GM12864 (cell line): ENCODE data around the gene CSF2.

Source experiments
- DNase-seq: peaks from one replicate; pipeline ENCODE4 v3.0.0-alpha.2; 2011; ENCODE audit warnings: low read depth
- H3K4me3 ChIP-seq: 2 replicates; pipeline ENCODE4 v1.5.1; 2011; ENCODE audit warnings: mild to moderate bottlenecking, low read depth, low read length, control low read depth
- CTCF ChIP-seq: IDR thresholded peaks from 2 replicates; pipeline ENCODE4 v1.5.1; 2011; ENCODE audit warnings: low read depth, mild to moderate bottlenecking, moderate library complexity, low read length, control low read depth, inconsistent platforms; ENCODE audit errors: missing control alignments

CSF2 gene

GRCh38 chr5:132073231-132074013 is at the start of gene CSF2:
CSF2 (plus strand) TSS chr5:132073789; CDS start chr5:132073824, 35 bp downstream.
- no peak for DNase-seq
- no peak within 1 kb of the TSS for H3K4me3 ChIP-seq
- no peak for TF ChIP-seq CTCF

- H3K4me3 ChIP-seq = no peak overlapping the region
- TF ChIP-seq CTCF = no peak
- DNase-seq = no peak
Measured at GRCh38 chr5:132024117-132024435, 49.5 kb upstream of the CSF2 start.

DNA sequence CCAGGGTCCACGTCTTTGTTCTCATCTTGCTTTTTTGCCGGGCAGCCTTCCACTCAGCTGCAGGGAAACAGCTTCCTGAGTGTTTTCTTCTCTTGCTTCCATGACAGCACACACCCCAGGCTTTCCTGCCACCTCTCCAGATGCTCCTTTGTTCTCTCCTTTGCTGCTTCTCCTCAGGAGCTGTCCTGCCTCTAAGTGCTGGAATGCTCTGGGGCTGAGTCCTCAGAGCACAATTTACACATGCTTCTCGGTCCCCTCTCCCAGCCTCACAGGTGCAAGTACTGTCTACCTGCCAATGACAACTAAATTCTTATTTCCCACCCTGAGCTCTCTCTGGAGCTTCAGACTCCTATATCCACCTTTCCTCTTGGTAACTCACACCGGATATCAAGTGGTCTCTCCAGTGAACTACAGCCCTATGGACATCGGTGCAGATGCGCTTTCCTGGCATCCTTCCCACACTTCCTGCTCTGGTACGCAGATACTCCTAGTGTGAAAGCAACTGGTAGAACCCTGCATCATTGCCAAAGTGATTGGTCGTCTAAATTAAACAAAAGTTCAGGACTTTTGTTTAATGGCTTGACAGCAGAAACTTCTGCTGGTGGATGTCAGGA is 48.7 kb upstream of the CSF2 start:
- TF ChIP-seq CTCF = no peak

GRCh38 chr5:132025403-132025971 is 48.1 kb upstream of the CSF2 start:
- H3K4me3 ChIP-seq = no peak overlapping the region
- DNase-seq = no peak
- TF ChIP-seq CTCF = no peak

More for the DNA sequence above, 48.7 kb upstream of the CSF2 start:
- no peak for DNase-seq
- H3K4me3 ChIP-seq = no peak overlapping the region

DNA sequence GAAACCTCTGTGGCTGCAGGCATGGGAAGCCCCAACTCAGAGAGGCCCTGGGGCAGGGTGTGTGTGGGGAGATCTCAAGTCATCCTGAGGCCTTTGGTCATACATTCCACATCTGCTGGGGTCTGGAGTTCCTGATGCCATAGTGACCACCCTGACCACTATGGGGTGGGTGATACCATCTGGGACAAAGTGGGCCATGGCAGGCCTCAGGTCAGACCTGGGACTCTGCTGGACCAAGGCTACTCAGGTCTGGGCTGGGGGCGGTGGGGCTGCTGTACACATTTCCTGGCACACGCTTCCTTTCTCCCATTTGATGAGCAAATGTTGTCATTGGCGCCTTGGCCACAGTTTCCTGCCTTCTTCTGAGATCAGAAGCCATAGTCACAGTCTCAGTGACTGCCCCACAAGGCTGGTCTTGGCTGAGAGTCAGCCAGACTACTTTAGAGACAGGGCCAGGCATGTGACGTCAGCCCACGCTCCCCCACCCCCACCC is 47.0 kb upstream of the CSF2 start:
- DNase-seq = no peak
- TF ChIP-seq CTCF = no peak
- no peak overlapping the region for H3K4me3 ChIP-seq

DNA sequence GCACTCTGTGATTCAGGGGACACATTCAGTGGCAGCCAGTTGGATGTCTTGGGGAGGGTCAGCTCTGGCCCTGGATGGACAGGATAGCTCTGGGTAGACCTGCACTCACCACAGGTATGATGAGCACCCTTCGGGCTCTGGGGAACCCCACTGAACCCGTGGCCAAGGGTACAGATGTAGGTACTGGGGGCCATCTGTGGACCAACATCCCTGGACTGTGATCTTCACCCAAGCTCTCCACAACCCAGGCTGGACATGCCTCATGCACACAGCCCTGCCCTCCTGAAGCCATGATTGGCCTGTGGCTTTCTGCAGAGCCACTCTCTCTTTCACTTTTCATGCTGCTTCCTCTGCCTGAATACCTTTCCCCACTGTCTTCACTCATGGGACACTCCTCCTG is 46.6 kb upstream of the CSF2 start:
- no peak for DNase-seq
- no peak for TF ChIP-seq CTCF
- H3K4me3 ChIP-seq = no peak overlapping the region
